Prostate gland (tissue), 2 donors: ENCODE measurements around the gene PTPRCAP. TPM values are rescaled to one million over a fixed set of nuclear protein-coding genes. Genes with fewer than 3 reads are reported as not detected.

Source experiments
- DNase-seq: peaks from one replicate; pipeline ENCODE4 v3.0.0-alpha.2; 2019; ENCODE audit warnings: low spot score
- H3K27ac ChIP-seq, 2 donors: fragments of 200-600 bp; sonication (generic); 2 replicates each; pipeline ENCODE4 v1.5.1; 2017 to 2019
- H3K27me3 ChIP-seq: fragments of 200-600 bp; sonication (generic); replicated peaks from 2 replicates; pipeline ENCODE4 v1.5.1; 2019; ENCODE audit not compliant: insufficient read depth
- H3K36me3 ChIP-seq, 2 donors: fragments of 200-600 bp; sonication (generic); 1 replicate in 1 of 2; 2 replicates in 1 of 2; pipeline versions ENCODE4 v1.5.1 to v1.8.1; 2017 to 2019
- H3K4me1 ChIP-seq: fragments of 200-600 bp; sonication (generic); replicated peaks from 2 replicates; pipeline ENCODE4 v1.5.1; 2019
- H3K4me3 ChIP-seq, 2 donors: fragments of 200-600 bp; sonication (generic); 2 replicates each; pipeline ENCODE4 v1.5.1; 2017 to 2019
- H3K9me3 ChIP-seq: fragments of 200-600 bp; sonication (generic); 2 replicates; pipeline ENCODE4 v1.5.1; 2017
- POLR2A ChIP-seq: fragments of 450-650 bp; IDR thresholded peaks from one replicate; pipeline ENCODE4 v1.6.1; 2016; ENCODE audit warnings: antibody characterized with exemption, mild to moderate bottlenecking
- POLR2AphosphoS5 ChIP-seq: sonication (generic); formaldehyde crosslinking; IDR thresholded peaks from one replicate; pipeline ENCODE4 v1.6.1; 2017; ENCODE audit warnings: antibody characterized with exemption
- WGBS: methylation state at CpG from one replicate; pipeline ENCODE4 v1.1.5; 2018; 5-methylcytosine and 5-hydroxymethylcytosine counted together
- intact Hi-C: fragments of 100-400 bp; cut with DNase I; formaldehyde crosslinking; loops from one replicate; pipeline ENCODE4 v1.14.2; 2022
- small RNA-seq, 2 donors: library from RNA; depleted of rRNA; stranded (forward); fragments of <200 nt; gene quantifications; one replicate each; pipeline ENCODE3, GENCODE V24; 2016
- total RNA-seq, 2 donors: library from RNA; depleted of rRNA; stranded (reverse); fragments of >200 nt; gene quantifications; one replicate each; pipeline ENCODE4 v1.1.0, GENCODE V29; 2016
- TF ChIP-seq, protein P1 (sequence below), 4 experiments: fragments of 200-600 bp in 2 of 4; fragments of 450-650 bp in 2 of 4; sonication (generic) in 2 of 4; IDR thresholded peaks; 1 replicate in 3 of 4; 2 replicates in 1 of 4; pipeline ENCODE4 v1.5.1; 2016 to 2019; ENCODE audit warnings: antibody characterized with exemption in 4 of 4, mild to moderate bottlenecking in 2 of 4, moderate library complexity in 2 of 4

PTPRCAP gene
- total RNA-seq, 2 donors from 2014 or later, result 2.9 to 5.9 TPM

DNA sequence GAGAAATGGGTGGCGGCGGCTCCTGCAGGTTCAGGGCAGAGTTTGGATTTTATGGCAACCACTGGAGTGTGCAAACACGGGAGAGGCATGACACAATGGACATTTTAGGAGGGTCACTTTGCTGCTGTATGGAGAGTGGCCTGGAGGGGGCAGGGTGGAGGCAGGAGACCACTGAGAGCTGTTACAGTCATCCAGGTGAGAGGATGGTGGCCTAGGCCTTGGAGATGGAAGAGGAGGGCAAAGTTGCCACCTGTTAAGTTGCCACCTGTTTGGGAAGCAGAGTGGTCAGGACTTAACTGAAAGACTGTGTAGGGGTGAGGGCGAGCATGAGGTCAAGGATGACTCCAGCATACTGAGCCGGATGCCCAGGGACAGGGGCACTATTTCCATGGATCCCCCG lies 48.0 kb downstream of the PTPRCAP start:
- H3K27me3 ChIP-seq, result no peaks in the 10 kb centered on the region
- no peaks in the 10 kb centered on the region for H3K36me3 ChIP-seq
- TF ChIP-seq POLR2AphosphoS5 (no peak), POLR2A (no peak)
- TF ChIP-seq, protein P1, sequence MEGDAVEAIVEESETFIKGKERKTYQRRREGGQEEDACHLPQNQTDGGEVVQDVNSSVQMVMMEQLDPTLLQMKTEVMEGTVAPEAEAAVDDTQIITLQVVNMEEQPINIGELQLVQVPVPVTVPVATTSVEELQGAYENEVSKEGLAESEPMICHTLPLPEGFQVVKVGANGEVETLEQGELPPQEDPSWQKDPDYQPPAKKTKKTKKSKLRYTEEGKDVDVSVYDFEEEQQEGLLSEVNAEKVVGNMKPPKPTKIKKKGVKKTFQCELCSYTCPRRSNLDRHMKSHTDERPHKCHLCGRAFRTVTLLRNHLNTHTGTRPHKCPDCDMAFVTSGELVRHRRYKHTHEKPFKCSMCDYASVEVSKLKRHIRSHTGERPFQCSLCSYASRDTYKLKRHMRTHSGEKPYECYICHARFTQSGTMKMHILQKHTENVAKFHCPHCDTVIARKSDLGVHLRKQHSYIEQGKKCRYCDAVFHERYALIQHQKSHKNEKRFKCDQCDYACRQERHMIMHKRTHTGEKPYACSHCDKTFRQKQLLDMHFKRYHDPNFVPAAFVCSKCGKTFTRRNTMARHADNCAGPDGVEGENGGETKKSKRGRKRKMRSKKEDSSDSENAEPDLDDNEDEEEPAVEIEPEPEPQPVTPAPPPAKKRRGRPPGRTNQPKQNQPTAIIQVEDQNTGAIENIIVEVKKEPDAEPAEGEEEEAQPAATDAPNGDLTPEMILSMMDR (IDR thresholded peaks at IDR 0.05), result peak in 3 of 4 experiments; percentile 7 to 50 (median 49)
- intact Hi-C loops, result no loop called here
- H3K9me3 ChIP-seq, result no peaks in the 10 kb centered on the region
- no peak for DNase-seq
- H3K4me3 ChIP-seq, result no peak overlapping the region
- WGBS, result 67% methylated on average over 6 of the region's 6 CpGs
- H3K27ac ChIP-seq, result no peak overlapping the region
- H3K4me1 ChIP-seq, result peaks cover 8% of the 10 kb centered on the region

DNA sequence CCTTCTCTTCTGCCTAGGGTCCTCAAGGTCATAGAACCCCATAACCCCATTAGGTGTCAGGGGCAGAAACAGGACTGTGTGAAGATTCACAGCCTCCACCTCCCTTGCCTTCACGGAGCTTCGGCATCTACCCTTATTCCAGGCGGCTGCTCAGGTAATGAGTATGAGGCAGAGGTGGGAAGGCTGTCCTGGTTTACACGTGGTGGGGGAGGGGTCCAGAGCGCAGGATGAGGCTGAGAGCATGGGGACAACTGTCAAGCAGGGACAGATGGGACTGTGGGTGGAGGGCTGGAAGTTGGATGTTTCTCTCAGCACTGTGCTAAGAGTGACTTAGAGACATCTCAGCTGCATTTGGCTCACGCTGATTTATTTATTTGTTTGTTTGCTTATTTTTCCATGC lies 50.0 kb downstream of the PTPRCAP start:
- no peaks in the 10 kb centered on the region for H3K9me3 ChIP-seq
- intact Hi-C loops, result no loop called here
- no peak overlapping the region for H3K27ac ChIP-seq
- no peaks in the 10 kb centered on the region for H3K36me3 ChIP-seq
- no peak for DNase-seq
- no peaks in the 10 kb centered on the region for H3K27me3 ChIP-seq
- TF ChIP-seq POLR2A (no peak), POLR2AphosphoS5 (no peak)
- TF ChIP-seq, protein P1 (IDR thresholded peaks at IDR 0.05), result no peak
- WGBS, result 67% methylated on average over 6 of the region's 6 CpGs
- peaks cover 6% of the 10 kb centered on the region for H3K4me1 ChIP-seq
- no peak overlapping the region for H3K4me3 ChIP-seq

GRCh38 chr11:67387069-67387468 lies 50.4 kb downstream of the PTPRCAP start:
- intact Hi-C loops, result no loop called here
- WGBS, result 49% methylated on average over 9 of the region's 9 CpGs

More at GRCh38 chr11:67387069-67387468, 50.4 kb downstream of the PTPRCAP start:
- DNase-seq, result no peak
- no peaks in the 10 kb centered on the region for H3K9me3 ChIP-seq
- H3K4me1 ChIP-seq, result peaks cover 3% of the 10 kb centered on the region
- H3K4me3 ChIP-seq, result no peak overlapping the region
- TF ChIP-seq, protein P1 (IDR thresholded peaks at IDR 0.05), result no peak
- TF ChIP-seq POLR2A, result no peak
- TF ChIP-seq POLR2AphosphoS5, result no peak
- H3K36me3 ChIP-seq, result no peaks in the 10 kb centered on the region
- no peaks in the 10 kb centered on the region for H3K27me3 ChIP-seq
- H3K27ac ChIP-seq, result no peak overlapping the region

Small RNA genes lying within 50 kb of the gene (small RNA-seq; reads per million reads assigned to genes)
- 0 reads per million in 2 donors for gene RNU6-1238P

Other genes starting within 250 kb of the PTPRCAP start
- gene GRK2, start 171.2 kb downstream of the PTPRCAP start, total RNA-seq, result 100 to 1,000 TPM; 102 to 111 TPM
- gene ANKRD13D, start 148.4 kb downstream of the PTPRCAP start, total RNA-seq, result 10 to 100 TPM; 35.9 to 75.3 TPM
- gene SSH3, start 134.2 kb downstream of the PTPRCAP start, total RNA-seq, result 100 to 1,000 TPM in 1 of 2 donors, 10 to 100 TPM in 1; 70.9 to 101 TPM
- 100 to 1,000 TPM in 1 of 2 donors, 10 to 100 TPM in 1; 95.1 to 145 TPM for gene POLD4, start 84.1 kb downstream of the PTPRCAP start, total RNA-seq
- gene CLCF1, start 64.1 kb downstream of the PTPRCAP start, total RNA-seq, result 1 to 10 TPM; 2.5 to 2.6 TPM
- 10 to 100 TPM; 30.2 to 49.4 TPM for gene RAD9A, start 45.7 kb downstream of the PTPRCAP start, total RNA-seq
- 100 to 1,000 TPM; 168 to 215 TPM for gene PPP1CA, start 35.8 kb downstream of the PTPRCAP start, total RNA-seq
- 1 to 10 TPM; 3.7 to 6.5 TPM for gene TBC1D10C, start 33.6 kb downstream of the PTPRCAP start, total RNA-seq
- gene CARNS1, start 22.0 kb downstream of the PTPRCAP start, total RNA-seq, result 1 to 10 TPM in 1 of 2 donors, under 1 TPM in 1; 0.91 to 1.0 TPM
- gene RPS6KB2, start 9.2 kb downstream of the PTPRCAP start, total RNA-seq, result 10 to 100 TPM; 54.5 to 72.9 TPM
- 100 to 1,000 TPM; 106 to 184 TPM for gene CORO1B, start 5.8 kb upstream of the PTPRCAP start, total RNA-seq
- not detected for gene GPR152, start 15.0 kb upstream of the PTPRCAP start, total RNA-seq
- 1 to 10 TPM; 4.3 to 6.1 TPM for gene CABP4, start 17.7 kb upstream of the PTPRCAP start, total RNA-seq
- gene TMEM134, start 31.6 kb upstream of the PTPRCAP start, total RNA-seq, result 100 to 1,000 TPM; 106 to 402 TPM
- 10 to 100 TPM; 63.7 to 93.7 TPM for gene AIP, start 45.3 kb upstream of the PTPRCAP start, total RNA-seq
- 10 to 100 TPM; 19.3 to 26.9 TPM for gene PITPNM1, start 67.7 kb upstream of the PTPRCAP start, total RNA-seq
- gene CDK2AP2, start 70.5 kb upstream of the PTPRCAP start, total RNA-seq, result 10 to 100 TPM; 57.1 to 91.9 TPM
- gene CABP2, start 85.8 kb upstream of the PTPRCAP start, total RNA-seq, result not detected
- gene GSTP1, start 146.1 kb upstream of the PTPRCAP start, total RNA-seq, result 100 to 1,000 TPM; 540 to 577 TPM
- 100 to 1,000 TPM; 190 to 260 TPM for gene NDUFV1, start 169.3 kb upstream of the PTPRCAP start, total RNA-seq
- 10 to 100 TPM in 1 of 2 donors, 1 to 10 TPM in 1; 7.2 to 29.2 TPM for gene NUDT8, start 192.3 kb upstream of the PTPRCAP start, total RNA-seq
- gene TBX10, start 202.1 kb upstream of the PTPRCAP start, total RNA-seq, result not detected
- gene ACY3, start 213.0 kb upstream of the PTPRCAP start, total RNA-seq, result 1 to 10 TPM in 1 of 2 donors, not detected in 1; 1.7 TPM
- 1 to 10 TPM; 1.8 to 4.4 TPM for gene ALDH3B2, start 236.9 kb upstream of the PTPRCAP start, total RNA-seq